HL-60 (cell line): ENCODE results near the gene PPFIBP2.

Experiments
- CTCF ChIP-seq: IDR thresholded peaks from one replicate; pipeline ENCODE4 v1.5.1; 2011; ENCODE audit warnings: low read length, control low read depth, inconsistent platforms; ENCODE audit not compliant: insufficient read depth
- POLR2AphosphoS5 ChIP-seq: IDR thresholded peaks from 2 replicates; pipeline ENCODE4 v1.6.1; 2012; ENCODE audit warnings: low read depth

DNA sequence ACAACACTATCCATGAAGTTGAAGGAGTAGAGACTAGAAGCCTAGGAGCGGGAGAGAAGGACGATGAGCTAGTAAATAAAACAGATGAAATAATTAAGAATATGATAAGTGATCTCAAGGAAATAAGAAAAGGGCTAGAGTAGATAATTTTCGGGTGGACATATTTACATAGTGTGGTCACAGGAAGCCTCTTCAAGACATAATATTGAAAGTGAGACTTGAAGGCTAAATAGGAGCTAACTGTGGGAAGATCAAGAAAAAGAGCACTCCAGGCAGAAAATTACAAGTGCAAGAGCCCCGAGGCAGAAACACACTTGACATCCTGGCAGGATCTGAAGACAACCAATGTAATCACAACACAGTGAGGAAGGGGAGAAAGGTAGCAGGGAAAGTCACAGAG lies 11.9 kb upstream of the PPFIBP2 start:
- TF ChIP-seq CTCF (no peak), POLR2AphosphoS5 (no peak)
